Astrocyte (in vitro differentiated cells and primary cell): Measurements from ENCODE around the gene AZGP1. TPM values are rescaled to one million over a fixed set of nuclear protein-coding genes. Genes with fewer than 3 reads are reported as not detected.
"Not testable (repeated sequence)": the region's sequence is repeated elsewhere in the genome, so short reads cannot be mapped to it uniquely, and the experiment has no call there.

Experiments used
- DNase-seq: peaks from one replicate; pipeline ENCODE4 v3.0.0-alpha.2; 2010; ENCODE audit warnings: low read depth
- FAIRE-seq: peaks from 2 replicates; lab custom pipeline; 2011; peaks lifted over from hg19 to GRCh38; lab: Jason Lieb, UNC
- H2AFZ ChIP-seq: 2 replicates; pipeline ENCODE4 v1.6.0; 2012; ENCODE audit warnings: low read depth, low read length, inconsistent platforms
- H3K27ac ChIP-seq: 2 replicates; pipeline ENCODE4 v1.5.1; 2011; ENCODE audit warnings: low read depth, low read length, inconsistent platforms
- H3K27me3 ChIP-seq: 2 replicates; pipeline ENCODE4 v1.6.0; 2011; ENCODE audit warnings: low read length, inconsistent platforms; ENCODE audit not compliant: insufficient read depth
- H3K36me3 ChIP-seq: 2 replicates; pipeline ENCODE4 v1.5.1; 2011; ENCODE audit warnings: low read length, inconsistent platforms; ENCODE audit not compliant: insufficient read depth
- H3K4me1 ChIP-seq: 2 replicates; pipeline ENCODE4 v1.5.1; 2011; ENCODE audit warnings: low read length, inconsistent platforms; ENCODE audit not compliant: insufficient read depth
- H3K4me2 ChIP-seq: 2 replicates; pipeline ENCODE4 v1.6.0; 2012; ENCODE audit warnings: low read length, inconsistent platforms
- H3K4me3 ChIP-seq: 2 replicates; pipeline ENCODE4 v1.5.1; 2011; ENCODE audit warnings: low read depth, mild to moderate bottlenecking, low read length, inconsistent platforms; ENCODE audit not compliant: insufficient read depth
- H3K79me2 ChIP-seq: 2 replicates; pipeline ENCODE4 v1.6.0; 2012; ENCODE audit warnings: mild to moderate bottlenecking, low read length, inconsistent platforms; ENCODE audit not compliant: insufficient read depth
- H3K9ac ChIP-seq: 2 replicates; pipeline ENCODE4 v1.6.0; 2012; ENCODE audit warnings: mild to moderate bottlenecking, low read length, inconsistent platforms
- H3K9me3 ChIP-seq: 2 replicates; pipeline ENCODE4 v1.5.1; 2012; ENCODE audit warnings: low read depth, mild to moderate bottlenecking, low read length, inconsistent platforms; ENCODE audit not compliant: insufficient read depth
- H4K20me1 ChIP-seq: 2 replicates; pipeline ENCODE4 v1.6.0; 2012; ENCODE audit warnings: low read length, inconsistent platforms; ENCODE audit not compliant: insufficient read depth
- H3K27ac Mint-ChIP-seq: one replicate; pipeline ENCODE4 v1.8.0; 2021; ENCODE audit warnings: mild to moderate bottlenecking, mixed read lengths; ENCODE audit not compliant: unreplicated experiment
- H3K27me3 Mint-ChIP-seq: one replicate; pipeline ENCODE4 v1.8.0; 2021; ENCODE audit warnings: low read depth, mixed read lengths; ENCODE audit not compliant: unreplicated experiment
- H3K36me3 Mint-ChIP-seq: one replicate; pipeline ENCODE4 v1.8.0; 2021; ENCODE audit warnings: low read depth, mixed read lengths; ENCODE audit not compliant: unreplicated experiment
- H3K4me1 Mint-ChIP-seq: one replicate; pipeline ENCODE4 v1.8.0; 2021; ENCODE audit warnings: low read depth, mixed read lengths; ENCODE audit not compliant: unreplicated experiment
- H3K4me3 Mint-ChIP-seq: one replicate; pipeline ENCODE4 v1.8.0; 2021; ENCODE audit warnings: mild to moderate bottlenecking, moderate library complexity, mixed read lengths; ENCODE audit not compliant: unreplicated experiment
- H3K9me3 Mint-ChIP-seq: one replicate; pipeline ENCODE4 v1.8.0; 2021; ENCODE audit warnings: mild to moderate bottlenecking, mixed read lengths; ENCODE audit not compliant: unreplicated experiment
- CTCF ChIP-seq: IDR thresholded peaks from 2 replicates; pipeline ENCODE4 v1.5.1; 2011; ENCODE audit warnings: low read depth, mild to moderate bottlenecking, inconsistent platforms, low read length, moderate library complexity; ENCODE audit not compliant: insufficient read depth
- EZH2 ChIP-seq: IDR thresholded peaks from 2 replicates; pipeline ENCODE4 v1.6.1; 2012; ENCODE audit warnings: mild to moderate bottlenecking, low read length, inconsistent platforms; ENCODE audit not compliant: insufficient read depth
- total RNA-seq: library from RNA; stranded (reverse); gene quantifications from 2 replicates; pipeline ENCODE4 v1.2.1, GENCODE V29; 2021

The AZGP1 gene
- total RNA-seq, 1 donor from 2014 or later, result not detected

GRCh38 chr7:100015232-100016214 is 39.7 kb upstream of the AZGP1 start, which contains the start of gene ZKSCAN1:
Gene ZKSCAN1 (plus strand): TSS chr7:100015596. CDS start chr7:100023507, 7,911 bp downstream.
- Histone ChIP-seq H3K27me3 (no peaks in the 10 kb centered on the region), H3K4me3 (peak within 1 kb of the TSS; percentile 84), H3K79me2 (peaks cover 54% of the 10 kb centered on the region), H3K4me2 (peak within 1 kb of the TSS; percentile 90), H4K20me1 (peaks cover 39% of the 10 kb centered on the region), H3K27ac (peak within 1 kb of the TSS; percentile 96), H3K9ac (peak within 1 kb of the TSS; percentile 99), H2AFZ (peak within 1 kb of the TSS; percentile 95), H3K9me3 (no peaks in the 10 kb centered on the region), H3K36me3 (peaks cover 5% of the 10 kb centered on the region), H3K4me1 (peaks cover 13% of the 10 kb centered on the region)
- Mint-ChIP-seq H3K4me1 (peaks cover 12% of the 10 kb centered on the region), H3K9me3 (no peaks in the 10 kb centered on the region), H3K36me3 (no peaks in the 10 kb centered on the region), H3K27ac (peak within 1 kb of the TSS; percentile 98), H3K4me3 (peak within 1 kb of the TSS; percentile 94), H3K27me3 (no peaks in the 10 kb centered on the region)
- DNase-seq (peak; percentile 85), FAIRE-seq (no peak)
- no peak for TF ChIP-seq CTCF
- no peak for TF ChIP-seq EZH2

- H3K79me2 ChIP-seq, result peaks cover 32% of the 10 kb centered on the region
- no peaks in the 10 kb centered on the region for H3K27me3 ChIP-seq
- H3K27me3 Mint-ChIP-seq, result peaks cover 3% of the 10 kb centered on the region
- H2AFZ ChIP-seq, result no peak overlapping the region
- no peak for DNase-seq
- no peak overlapping the region for H3K4me3 ChIP-seq
- peaks cover 4% of the 10 kb centered on the region for H3K4me1 Mint-ChIP-seq
- no peaks in the 10 kb centered on the region for H3K9me3 Mint-ChIP-seq
- no peaks in the 10 kb centered on the region for H3K36me3 ChIP-seq
- H3K27ac Mint-ChIP-seq, result no peak overlapping the region
- no peak overlapping the region for H3K4me3 Mint-ChIP-seq
- TF ChIP-seq CTCF, result no peak
- TF ChIP-seq EZH2, result no peak
- H3K9me3 ChIP-seq, result no peaks in the 10 kb centered on the region
- no peak overlapping the region for H3K27ac ChIP-seq
- no peak for FAIRE-seq
- H3K4me2 ChIP-seq, result no peak overlapping the region
- no peak overlapping the region for H3K9ac ChIP-seq
- H3K36me3 Mint-ChIP-seq, result no peaks in the 10 kb centered on the region
- peaks cover 13% of the 10 kb centered on the region for H3K4me1 ChIP-seq
- peaks cover 18% of the 10 kb centered on the region for H4K20me1 ChIP-seq
These were observed 37.5 kb upstream of the AZGP1 start for GRCh38 chr7:100013328-100013676.

GRCh38 chr7:100012385-100013327 is 36.8 kb upstream of the AZGP1 start:
- not testable (repeated sequence) for H3K4me2 ChIP-seq, H2AFZ ChIP-seq, H3K9me3 ChIP-seq, DNase-seq, H3K27ac Mint-ChIP-seq, H3K9ac ChIP-seq, H3K9me3 Mint-ChIP-seq, H3K36me3 ChIP-seq, H3K27me3 Mint-ChIP-seq, H3K27ac ChIP-seq, FAIRE-seq, H3K36me3 Mint-ChIP-seq, H3K4me1 Mint-ChIP-seq, H3K4me3 Mint-ChIP-seq, H3K27me3 ChIP-seq, H3K4me3 ChIP-seq
- Histone ChIP-seq H3K4me1 (peaks cover 13% of the 10 kb centered on the region), H3K79me2 (peaks cover 26% of the 10 kb centered on the region), H4K20me1 (peaks cover 12% of the 10 kb centered on the region)
